ENCODE measurements around the gene KRABD2.

KRABD2 gene

DNA sequence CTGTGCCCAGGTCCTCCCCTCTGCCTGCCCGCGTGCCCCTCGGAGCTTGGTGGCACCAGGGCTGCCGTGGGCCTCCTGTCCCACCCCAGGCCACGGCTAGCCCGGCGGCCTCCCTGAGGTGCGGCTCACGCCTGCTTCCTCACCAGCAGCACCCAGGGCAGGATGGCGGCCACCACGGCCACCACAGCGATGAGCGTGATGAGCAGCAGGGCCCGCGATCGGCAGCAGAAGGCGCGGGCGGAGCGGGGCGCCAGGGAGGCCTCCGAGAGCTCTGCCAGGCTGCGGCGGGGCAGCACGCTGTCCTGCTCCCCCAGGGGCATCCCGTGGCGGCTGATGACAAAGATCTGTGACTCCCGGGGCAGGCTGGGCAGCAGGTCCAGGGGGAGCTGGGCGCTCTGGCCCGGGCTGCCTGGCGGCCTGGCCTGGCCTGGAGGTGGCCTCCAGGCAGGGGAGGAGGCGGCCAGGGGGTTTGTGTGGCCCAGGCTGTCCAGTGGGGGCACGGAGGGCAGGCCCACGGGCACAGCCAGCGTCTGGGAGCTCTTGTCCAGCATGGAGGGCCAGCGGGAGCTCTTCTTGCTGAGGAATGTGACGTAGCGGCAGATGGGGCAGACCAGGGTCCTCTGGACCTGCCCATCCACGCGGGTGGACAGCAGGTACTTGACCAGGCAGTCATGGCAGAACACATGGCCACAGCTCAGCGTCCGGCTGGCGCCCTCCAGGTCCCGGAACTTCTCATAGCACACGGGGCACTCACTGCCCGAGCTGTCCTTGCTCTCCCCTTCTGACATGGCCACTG lies 16.4 kb upstream of the KRABD2 start:
- Histone ChIP-seq H3K27me3 (peaks cover 0 to 59% (median 36%) of the 10 kb centered on the region in 7 donors), H3K9me3 (no peaks in the 10 kb centered on the region), H3K4me1 (peaks cover 0 to 11% (median 0%) of the 10 kb centered on the region in 9 donors), H3K27ac (peak overlapping the region in 1 of 10 donors; percentile 61), H3K36me3 (no peaks in the 10 kb centered on the region), H3K4me3 (no peak overlapping the region)
- TF ChIP-seq, protein P1, sequence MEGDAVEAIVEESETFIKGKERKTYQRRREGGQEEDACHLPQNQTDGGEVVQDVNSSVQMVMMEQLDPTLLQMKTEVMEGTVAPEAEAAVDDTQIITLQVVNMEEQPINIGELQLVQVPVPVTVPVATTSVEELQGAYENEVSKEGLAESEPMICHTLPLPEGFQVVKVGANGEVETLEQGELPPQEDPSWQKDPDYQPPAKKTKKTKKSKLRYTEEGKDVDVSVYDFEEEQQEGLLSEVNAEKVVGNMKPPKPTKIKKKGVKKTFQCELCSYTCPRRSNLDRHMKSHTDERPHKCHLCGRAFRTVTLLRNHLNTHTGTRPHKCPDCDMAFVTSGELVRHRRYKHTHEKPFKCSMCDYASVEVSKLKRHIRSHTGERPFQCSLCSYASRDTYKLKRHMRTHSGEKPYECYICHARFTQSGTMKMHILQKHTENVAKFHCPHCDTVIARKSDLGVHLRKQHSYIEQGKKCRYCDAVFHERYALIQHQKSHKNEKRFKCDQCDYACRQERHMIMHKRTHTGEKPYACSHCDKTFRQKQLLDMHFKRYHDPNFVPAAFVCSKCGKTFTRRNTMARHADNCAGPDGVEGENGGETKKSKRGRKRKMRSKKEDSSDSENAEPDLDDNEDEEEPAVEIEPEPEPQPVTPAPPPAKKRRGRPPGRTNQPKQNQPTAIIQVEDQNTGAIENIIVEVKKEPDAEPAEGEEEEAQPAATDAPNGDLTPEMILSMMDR (IDR thresholded peaks at IDR 0.05): no peak
- DNase-seq (no peak), ATAC-seq (peak in 2 of 8 donors; percentile 10 to 54)
- intact Hi-C loops (cut with DNase I): loop anchor here in 1 of 10 donors (2.0 kb wide), 1 partner anchor 38 kb away; no protein-coding TSS in a partner anchor
- 85 to 86% methylated on average over 46 of the region's 46 CpGs for WGBS, 2 donors

GRCh38 chr17:8392274-8392673 lies 15.8 kb upstream of the KRABD2 start:
- intact Hi-C loops (cut with DNase I): loop anchor here in 1 of 10 donors (2.0 kb wide), 1 partner anchor 39 kb away; no protein-coding TSS in a partner anchor
- ATAC-seq (peak in 1 of 8 donors; percentile 49), DNase-seq (no peak)
- TF ChIP-seq, protein P1 (IDR thresholded peaks at IDR 0.05): no peak
- H3K4me3 ChIP-seq: no peak overlapping the region
- no peak overlapping the region for H3K27ac ChIP-seq
- no peaks in the 10 kb centered on the region for H3K9me3 ChIP-seq
- H3K4me1 ChIP-seq: peaks cover 0 to 11% (median 0%) of the 10 kb centered on the region in 9 donors
- no peaks in the 10 kb centered on the region for H3K36me3 ChIP-seq
- 65 to 69% methylated on average over 18 of the region's 18 CpGs for WGBS, 2 donors
- H3K27me3 ChIP-seq: peaks cover 0 to 53% (median 33%) of the 10 kb centered on the region in 7 donors

DNA sequence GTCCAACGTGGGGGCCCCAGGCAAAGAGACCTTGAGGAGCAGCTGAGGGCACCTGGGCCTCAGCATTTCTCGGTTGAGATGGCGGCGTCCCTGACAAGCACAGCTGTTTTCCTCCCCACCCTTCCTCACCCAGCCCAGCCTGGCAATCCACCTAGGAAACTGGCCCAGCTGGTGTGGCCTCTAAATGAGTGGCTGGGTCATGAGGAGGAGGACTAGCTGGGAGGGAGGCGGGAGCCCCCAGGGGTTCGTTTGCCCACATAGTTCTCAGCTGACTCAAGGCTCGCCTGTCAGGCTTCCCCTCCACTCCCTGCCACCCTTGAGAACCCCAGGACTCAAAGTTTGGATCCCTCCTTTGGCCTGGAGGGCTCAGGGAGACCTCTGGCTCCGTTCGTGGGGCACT lies 15.2 kb upstream of the KRABD2 start:
- TF ChIP-seq, protein P1 (IDR thresholded peaks at IDR 0.05): no peak
- Histone ChIP-seq H3K36me3 (no peaks in the 10 kb centered on the region), H3K27me3 (peaks cover 0 to 48% (median 27%) of the 10 kb centered on the region in 7 donors), H3K4me1 (peaks cover 0 to 11% (median 0%) of the 10 kb centered on the region in 9 donors), H3K4me3 (no peak overlapping the region), H3K27ac (no peak overlapping the region), H3K9me3 (no peaks in the 10 kb centered on the region)
- DNase-seq (no peak), ATAC-seq (peak in 1 of 8 donors; percentile 17)
- intact Hi-C loops (cut with DNase I): loop anchor here in 1 of 10 donors (2.0 kb wide), 1 partner anchor 39 kb away; no protein-coding TSS in a partner anchor
- 47 to 56% methylated on average over 9 of the region's 9 CpGs for WGBS, 2 donors

GRCh38 chr17:8387914-8388651 lies 11.6 kb upstream of the KRABD2 start:
- Histone ChIP-seq H3K9me3 (no peaks in the 10 kb centered on the region), H3K4me3 (no peak overlapping the region), H3K36me3 (no peaks in the 10 kb centered on the region), H3K27me3 (peaks cover 0 to 14% (median 7%) of the 10 kb centered on the region in 7 donors), H3K4me1 (peaks cover 0 to 15% (median 5%) of the 10 kb centered on the region in 9 donors), H3K27ac (no peak overlapping the region)
- intact Hi-C loops (cut with DNase I): loop anchor here in 2 of 10 donors (10.0 kb wide), 2 partner anchors 47 to 57 kb away; partner anchors contain the start of gene NDEL1 (in 1 of the 2)
- TF ChIP-seq, protein P1 (IDR thresholded peaks at IDR 0.05): no peak
- DNase-seq (no peak), ATAC-seq (no peak)
- 93% methylated on average over 7 of the region's 7 CpGs for WGBS, 2 donors

All from heart right ventricle (tissue), 16 donors.